Type B pancreatic cell (in vitro differentiated cells): ENCODE results near the gene CEP89. TPM values are rescaled to one million over a fixed set of nuclear protein-coding genes. Genes with fewer than 3 reads are reported as not detected.
"Not testable (repeated sequence)": the region's sequence is repeated elsewhere in the genome, so short reads cannot be mapped to it uniquely, and the experiment has no call there.

Experiments
- DNase-seq: peaks from one replicate; pipeline ENCODE4 v3.0.0; 2021; ENCODE audit warnings: mixed read lengths; ENCODE audit not compliant: unreplicated experiment; ENCODE audit errors: extremely low spot score
- H3K27ac Mint-ChIP-seq: 2 replicates; pipeline ENCODE4 v1.8.0; 2021; ENCODE audit warnings: mild to moderate bottlenecking, mixed read lengths
- H3K27me3 Mint-ChIP-seq: 2 replicates; pipeline ENCODE4 v1.8.0; 2021; ENCODE audit warnings: mixed read lengths
- H3K36me3 Mint-ChIP-seq: 2 replicates; pipeline ENCODE4 v1.8.0; 2021; ENCODE audit warnings: mixed read lengths
- H3K4me1 Mint-ChIP-seq: one replicate; pipeline ENCODE4 v1.8.0; 2021; ENCODE audit warnings: mixed read lengths; ENCODE audit not compliant: unreplicated experiment
- H3K4me3 Mint-ChIP-seq: 2 replicates; pipeline ENCODE4 v1.8.0; 2021; ENCODE audit warnings: mild to moderate bottlenecking, mixed read lengths
- H3K9me3 Mint-ChIP-seq: 2 replicates; pipeline ENCODE4 v1.8.0; 2021; ENCODE audit warnings: mixed read lengths
- total RNA-seq: library from RNA; stranded (reverse); gene quantifications from 2 replicates; pipeline ENCODE4 v1.2.1, GENCODE V29; 2021; ENCODE audit warnings: low replicate concordance
- TF ChIP-seq, protein P1 (sequence below): fragments of 200-600 bp; sonication (generic); conservative IDR thresholded peaks from 2 replicates; pipeline ENCODE4 v1.5.0; 2021; ENCODE audit warnings: antibody characterized with exemption, mild to moderate bottlenecking

Gene CEP89
- total RNA-seq, 1 donor from 2014 or later = 37.7 TPM

DNA sequence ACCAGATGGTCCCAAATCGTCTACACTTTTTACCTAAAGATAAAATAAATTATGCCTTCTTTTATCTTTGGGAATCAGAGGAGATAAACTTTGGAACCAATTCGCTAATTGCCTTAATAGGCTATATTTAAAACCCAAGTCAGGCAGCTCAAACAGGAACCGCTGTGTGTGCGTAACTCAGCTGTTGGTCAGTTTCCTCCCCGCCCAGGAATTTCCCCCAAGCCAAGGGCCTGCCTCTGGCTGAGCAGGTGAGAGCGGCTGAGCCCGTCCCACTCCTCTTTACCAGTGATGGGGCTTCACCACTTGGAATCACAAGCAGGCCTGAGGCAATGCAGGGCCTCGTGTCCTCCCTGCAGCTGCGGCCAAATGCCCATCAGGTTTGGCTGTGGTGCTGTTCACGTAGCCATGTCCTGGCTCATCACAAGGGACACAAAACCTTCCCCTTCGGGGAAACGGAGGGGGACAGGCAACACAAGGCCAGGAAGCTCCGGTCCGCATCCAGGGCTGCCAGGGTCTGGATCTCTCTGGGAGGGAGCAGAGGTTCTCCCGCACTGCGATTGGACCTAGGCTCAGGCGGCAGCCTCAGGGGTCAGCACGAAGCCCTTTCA is 101.7 kb downstream of the CEP89 start:
- Mint-ChIP-seq H3K27me3 (no peaks in the 10 kb centered on the region), H3K27ac (no peak overlapping the region), H3K4me1 (no peaks in the 10 kb centered on the region), H3K9me3 (no peaks in the 10 kb centered on the region), H3K4me3 (peak overlapping the region; percentile 28), H3K36me3 (no peaks in the 10 kb centered on the region)
- DNase-seq = no peak
- TF ChIP-seq, protein P1, sequence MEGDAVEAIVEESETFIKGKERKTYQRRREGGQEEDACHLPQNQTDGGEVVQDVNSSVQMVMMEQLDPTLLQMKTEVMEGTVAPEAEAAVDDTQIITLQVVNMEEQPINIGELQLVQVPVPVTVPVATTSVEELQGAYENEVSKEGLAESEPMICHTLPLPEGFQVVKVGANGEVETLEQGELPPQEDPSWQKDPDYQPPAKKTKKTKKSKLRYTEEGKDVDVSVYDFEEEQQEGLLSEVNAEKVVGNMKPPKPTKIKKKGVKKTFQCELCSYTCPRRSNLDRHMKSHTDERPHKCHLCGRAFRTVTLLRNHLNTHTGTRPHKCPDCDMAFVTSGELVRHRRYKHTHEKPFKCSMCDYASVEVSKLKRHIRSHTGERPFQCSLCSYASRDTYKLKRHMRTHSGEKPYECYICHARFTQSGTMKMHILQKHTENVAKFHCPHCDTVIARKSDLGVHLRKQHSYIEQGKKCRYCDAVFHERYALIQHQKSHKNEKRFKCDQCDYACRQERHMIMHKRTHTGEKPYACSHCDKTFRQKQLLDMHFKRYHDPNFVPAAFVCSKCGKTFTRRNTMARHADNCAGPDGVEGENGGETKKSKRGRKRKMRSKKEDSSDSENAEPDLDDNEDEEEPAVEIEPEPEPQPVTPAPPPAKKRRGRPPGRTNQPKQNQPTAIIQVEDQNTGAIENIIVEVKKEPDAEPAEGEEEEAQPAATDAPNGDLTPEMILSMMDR = no peak

DNA sequence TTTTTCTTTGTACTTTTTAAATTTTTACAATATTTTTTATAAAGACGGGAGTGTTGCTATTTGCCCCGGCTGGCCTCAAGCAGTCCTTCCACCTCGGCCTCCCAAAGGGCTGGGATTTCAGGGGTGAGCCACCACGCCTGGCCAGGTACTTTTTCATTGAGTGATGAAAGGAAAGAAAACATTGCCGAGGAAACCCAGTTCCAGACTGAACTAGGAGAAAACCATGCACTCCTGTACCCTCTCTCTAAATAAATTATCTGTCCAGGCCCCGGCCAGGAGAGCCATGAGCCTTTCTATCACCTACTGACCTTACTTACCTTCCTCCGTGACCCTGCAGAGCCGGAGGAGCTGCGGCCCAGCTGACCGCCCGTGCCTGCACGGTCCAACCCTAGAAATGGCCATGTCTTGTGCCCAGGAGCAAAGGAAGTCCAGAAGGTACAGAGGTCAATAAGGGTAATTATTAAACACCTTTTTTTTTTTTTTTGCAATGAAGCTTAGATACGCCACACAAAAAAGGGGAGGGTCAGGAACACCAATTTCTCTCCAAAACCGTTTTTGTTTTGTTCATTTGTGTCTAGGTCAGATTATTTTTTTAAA is 102.3 kb downstream of the CEP89 start, which contains the start of gene SLC7A9:
Gene SLC7A9 (minus strand): TSS at position 399 of the 597 bp plus-strand sequence. CDS start 1,233 bp downstream, outside the sequence.
- TF ChIP-seq, protein P1 = no peak
- no peaks in the 10 kb centered on the region for H3K36me3 Mint-ChIP-seq
- H3K4me3 Mint-ChIP-seq = peak within 1 kb of the TSS; percentile 28
- no peaks in the 10 kb centered on the region for H3K4me1 Mint-ChIP-seq
- no peaks in the 10 kb centered on the region for H3K27me3 Mint-ChIP-seq
- no peak for DNase-seq
- H3K9me3 Mint-ChIP-seq = no peaks in the 10 kb centered on the region
- no peak within 1 kb of the TSS for H3K27ac Mint-ChIP-seq

- H3K27me3 Mint-ChIP-seq = no peaks in the 10 kb centered on the region
- H3K4me3 Mint-ChIP-seq = no peak overlapping the region
- no peaks in the 10 kb centered on the region for H3K4me1 Mint-ChIP-seq
- DNase-seq = no peak
- no peaks in the 10 kb centered on the region for H3K36me3 Mint-ChIP-seq
- H3K27ac Mint-ChIP-seq = no peak overlapping the region
- TF ChIP-seq, protein P1 = no peak
- H3K9me3 Mint-ChIP-seq = no peaks in the 10 kb centered on the region
These were observed 103.4 kb downstream of the CEP89 start for GRCh38 chr19:32868206-32868950.

GRCh38 chr19:32867436-32867835 is 104.3 kb downstream of the CEP89 start:
- H3K27me3 Mint-ChIP-seq, H3K4me3 Mint-ChIP-seq, H3K27ac Mint-ChIP-seq, H3K36me3 Mint-ChIP-seq, H3K4me1 Mint-ChIP-seq, H3K9me3 Mint-ChIP-seq, DNase-seq: not testable (repeated sequence)

- Mint-ChIP-seq H3K4me3 (no peak overlapping the region), H3K36me3 (no peaks in the 10 kb centered on the region), H3K27ac (no peak overlapping the region), H3K9me3 (no peaks in the 10 kb centered on the region), H3K27me3 (no peaks in the 10 kb centered on the region), H3K4me1 (no peaks in the 10 kb centered on the region)
- TF ChIP-seq, protein P1 = no peak
- DNase-seq = no peak
These were observed 105.0 kb downstream of the CEP89 start for GRCh38 chr19:32866564-32867265.
